GM23248 (cell line): ENCODE measurements around the gene ZSCAN9. TPM values are rescaled to one million over a fixed set of nuclear protein-coding genes. Genes with fewer than 3 reads are reported as not detected.

Experiments
- DNase-seq: peaks from one replicate; pipeline ENCODE4 v3.0.0-alpha.2; 2015
- H2AFZ ChIP-seq: fragments of 200-600 bp; sonication (generic); 2 replicates; pipeline ENCODE4 v1.6.1; 2016; ENCODE audit warnings: antibody characterized with exemption
- H3F3A ChIP-seq: fragments of 200-600 bp; sonication (generic); 2 replicates; pipeline ENCODE4 v1.6.1; 2016; ENCODE audit warnings: mild to moderate bottlenecking, antibody characterized with exemption, mixed run types; ENCODE audit not compliant: insufficient read depth
- H3K27ac ChIP-seq: fragments of 200-600 bp; sonication (generic); 2 replicates; pipeline ENCODE4 v1.5.1; 2016; ENCODE audit warnings: mild to moderate bottlenecking
- H3K27me3 ChIP-seq: fragments of 200-600 bp; sonication (generic); replicated peaks from 2 replicates; pipeline ENCODE4 v1.6.1; 2016; ENCODE audit warnings: mild to moderate bottlenecking; ENCODE audit not compliant: insufficient read depth
- H3K36me3 ChIP-seq: fragments of 200-600 bp; sonication (generic); 2 replicates; pipeline ENCODE4 v1.6.1; 2016; ENCODE audit warnings: low read depth, mild to moderate bottlenecking
- H3K4me1 ChIP-seq: fragments of 200-600 bp; sonication (generic); 2 replicates; pipeline ENCODE4 v1.6.1; 2016; ENCODE audit warnings: mild to moderate bottlenecking; ENCODE audit not compliant: insufficient read depth
- H3K4me2 ChIP-seq: fragments of 200-600 bp; sonication (generic); one replicate; pipeline ENCODE4 v1.6.1; 2016; ENCODE audit warnings: mild to moderate bottlenecking; ENCODE audit not compliant: unreplicated experiment
- H3K4me3 ChIP-seq: fragments of 200-600 bp; sonication (generic); 2 replicates; pipeline ENCODE4 v1.5.1; 2016; ENCODE audit warnings: mild to moderate bottlenecking
- H3K79me2 ChIP-seq: fragments of 200-600 bp; sonication (generic); 2 replicates; pipeline ENCODE4 v1.6.1; 2016; ENCODE audit warnings: mild to moderate bottlenecking; ENCODE audit not compliant: insufficient read depth
- H3K9ac ChIP-seq: fragments of 200-600 bp; sonication (generic); 2 replicates; pipeline ENCODE4 v1.6.1; 2016; ENCODE audit warnings: mild to moderate bottlenecking
- H3K9me2 ChIP-seq: fragments of 200-600 bp; sonication (generic); 2 replicates; pipeline ENCODE4 v1.6.1; 2016; ENCODE audit warnings: mixed run types, mild to moderate bottlenecking, moderate library complexity; ENCODE audit not compliant: insufficient read depth
- H3K9me3 ChIP-seq: fragments of 200-600 bp; sonication (generic); one replicate; pipeline ENCODE4 v1.6.1; 2017; ENCODE audit warnings: low read depth
- H4K20me1 ChIP-seq: fragments of 200-600 bp; sonication (generic); 2 replicates; pipeline ENCODE4 v1.6.0; 2016; ENCODE audit not compliant: insufficient read depth
- EZH2 ChIP-seq: fragments of 200-600 bp; sonication (generic); IDR thresholded peaks from 2 replicates; pipeline ENCODE4 v1.6.1; 2018; ENCODE audit warnings: antibody characterized with exemption, mild to moderate bottlenecking; ENCODE audit not compliant: insufficient read depth, poor library complexity, severe bottlenecking
- EZH2phosphoT487 ChIP-seq: fragments of 200-600 bp; sonication (generic); IDR thresholded peaks from 2 replicates; pipeline ENCODE4 v1.6.1; 2018; ENCODE audit warnings: antibody characterized with exemption, moderate library complexity, mild to moderate bottlenecking, low read depth; ENCODE audit not compliant: insufficient read depth
- WGBS, 2 experiments: methylation state at CpG; one replicate each; pipeline ENCODE4 v1.1.6; 2015 to 2017; ENCODE audit warnings: low lambda C conversion rate in 2 of 2, low coverage in 1 of 2; ENCODE audit errors: missing lambda C conversion rate in 2 of 2; 5-methylcytosine and 5-hydroxymethylcytosine counted together
- in situ Hi-C: fragments of 300-500 bp; cut with MboI; formaldehyde crosslinking; loops from 2 replicates; pipeline ENCODE4 v1.15.0; 2020
- polyA plus RNA-seq: library from polyadenylated mRNA; unstranded; fragments of >200 nt; fragmentation: Nextera tagmentation; extraction: Ambion mirVana; gene quantifications from 2 replicates; pipeline ENCODE4 v1.2.1, GENCODE V29; 2016
- total RNA-seq: library from RNA; depleted of rRNA; stranded (reverse); fragments of >200 nt; shearing (Covaris generic); gene quantifications from 2 replicates; pipeline ENCODE4 v1.2.3, GENCODE V29; 2014

The ZSCAN9 gene
- total and polyA plus RNA-seq, 2 experiments from 2014 or later, result 5.8 to 7.3 TPM

DNA sequence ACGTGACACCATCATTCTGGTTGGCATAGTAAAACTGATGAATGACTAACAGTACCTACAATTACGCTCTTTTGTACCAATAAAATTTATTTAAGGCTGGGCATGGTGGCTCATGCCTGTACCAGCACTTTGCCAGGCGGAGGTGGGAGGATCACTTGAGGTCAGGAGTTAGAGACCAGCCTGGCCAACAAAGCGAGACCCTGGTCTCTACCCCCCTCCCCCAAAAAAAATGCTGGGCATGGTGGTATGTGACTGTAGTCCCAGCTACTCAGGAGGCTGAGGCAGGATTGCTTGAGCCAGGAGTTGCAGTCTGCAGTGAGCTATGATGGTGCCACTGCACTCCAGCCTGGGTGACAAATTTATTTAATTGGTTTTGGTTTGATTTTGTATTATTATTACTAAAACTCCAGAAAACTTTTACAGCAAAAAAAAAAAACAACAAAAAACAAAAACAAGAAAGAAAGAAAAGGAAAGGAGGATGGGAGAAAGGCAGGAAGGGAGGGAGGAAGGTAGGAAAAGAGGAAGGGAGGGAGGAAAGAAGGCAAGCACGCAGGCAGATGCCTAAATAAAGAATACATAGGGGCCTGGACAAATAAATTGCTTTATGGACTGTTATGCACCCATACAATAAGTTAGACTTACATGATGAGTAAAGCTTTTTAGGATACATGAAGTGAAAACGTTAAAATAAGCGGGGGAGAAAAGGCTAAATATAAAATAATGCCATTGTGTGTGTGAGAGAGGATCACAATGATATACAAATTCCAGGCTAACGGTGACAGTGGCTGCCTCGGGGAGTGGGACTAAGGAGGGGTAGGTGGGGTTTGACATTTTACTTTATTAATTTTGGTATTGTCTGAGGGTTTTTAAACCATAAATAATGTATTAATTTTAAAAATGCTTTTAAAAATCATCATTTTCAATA lies 682 bp upstream of the ZSCAN9 start:
- peak overlapping the region; percentile 50 for H3K27ac ChIP-seq
- TF ChIP-seq EZH2phosphoT487, result no peak
- no peak for TF ChIP-seq EZH2
- H3K4me1 ChIP-seq, result peaks cover 15% of the 10 kb centered on the region
- no peaks in the 10 kb centered on the region for H3F3A ChIP-seq
- peak overlapping the region; percentile 84 for H3K9ac ChIP-seq
- peaks cover 26% of the 10 kb centered on the region for H3K79me2 ChIP-seq
- no peaks in the 10 kb centered on the region for H4K20me1 ChIP-seq
- H3K27me3 ChIP-seq, result no peaks in the 10 kb centered on the region
- peaks cover 8% of the 10 kb centered on the region for H3K36me3 ChIP-seq
- peak overlapping the region; percentile 96 for H2AFZ ChIP-seq
- DNase-seq, result no peak
- no peaks in the 10 kb centered on the region for H3K9me3 ChIP-seq
- peak overlapping the region; percentile 96 for H3K4me2 ChIP-seq
- WGBS, 2 experiments, result 64 to 65% methylated on average over 9 of the region's 9 CpGs
- H3K4me3 ChIP-seq, result peak overlapping the region; percentile 96
- in situ Hi-C loops, result no loop called here
- H3K9me2 ChIP-seq, result no peaks in the 10 kb centered on the region

DNA sequence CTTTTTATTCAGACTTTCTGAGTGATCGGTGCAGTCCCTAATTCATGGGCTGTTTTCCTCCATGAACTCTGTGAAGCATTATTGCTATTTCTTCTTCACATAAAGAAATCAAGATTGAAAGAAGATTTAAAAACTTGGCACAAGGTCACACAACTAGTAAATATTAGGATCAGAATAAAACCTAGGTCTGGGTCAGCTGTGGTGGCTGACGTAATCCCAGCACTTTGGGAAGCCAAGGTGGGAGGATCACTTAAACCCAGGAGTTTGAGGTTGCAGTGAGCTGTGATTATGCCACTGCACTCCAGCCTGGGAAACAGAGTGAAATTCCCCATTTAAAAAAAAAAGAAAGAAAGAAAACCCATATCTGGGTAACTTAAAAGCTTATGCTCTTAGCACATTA lies 1.4 kb downstream of the ZSCAN9 start:
- Histone ChIP-seq H3K9me3 (no peaks in the 10 kb centered on the region), H3K9ac (peak overlapping the region; percentile 84; the same call in 1 of the 2 replicates), H3K4me1 (peaks cover 15% of the 10 kb centered on the region), H3F3A (no peaks in the 10 kb centered on the region), H3K4me2 (peak overlapping the region; percentile 96), H3K9me2 (no peaks in the 10 kb centered on the region), H3K27me3 (no peaks in the 10 kb centered on the region), H2AFZ (no peak overlapping the region), H3K36me3 (peaks cover 13% of the 10 kb centered on the region), H3K27ac (no peak overlapping the region), H3K79me2 (peaks cover 26% of the 10 kb centered on the region), H4K20me1 (no peaks in the 10 kb centered on the region), H3K4me3 (peak overlapping the region; percentile 96; the same call in 1 of the 2 replicates)
- in situ Hi-C loops, result no loop called here
- 98 to 100% methylated on average over 2 of the region's 2 CpGs for WGBS, 2 experiments
- no peak for DNase-seq
- TF ChIP-seq EZH2, result no peak
- TF ChIP-seq EZH2phosphoT487, result no peak

DNA sequence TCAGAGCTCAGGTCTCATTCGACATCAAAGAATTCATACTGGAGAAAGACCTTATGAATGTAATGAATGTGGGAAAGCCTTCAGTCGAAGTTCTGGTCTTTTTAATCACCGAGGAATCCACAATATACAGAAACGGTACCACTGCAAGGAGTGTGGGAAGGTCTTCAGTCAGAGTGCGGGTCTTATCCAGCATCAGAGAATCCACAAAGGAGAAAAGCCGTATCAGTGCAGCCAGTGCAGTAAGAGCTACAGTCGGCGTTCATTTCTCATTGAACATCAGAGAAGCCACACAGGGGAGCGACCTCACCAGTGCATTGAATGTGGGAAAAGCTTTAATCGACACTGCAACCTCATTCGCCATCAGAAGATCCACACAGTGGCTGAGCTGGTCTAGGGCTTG lies 7.7 kb downstream of the ZSCAN9 start:
- H3K4me2 ChIP-seq, result no peak overlapping the region
- no peak overlapping the region for H2AFZ ChIP-seq
- H3K9me3 ChIP-seq, result no peaks in the 10 kb centered on the region
- H4K20me1 ChIP-seq, result no peaks in the 10 kb centered on the region
- in situ Hi-C loops, result no loop called here
- H3K27me3 ChIP-seq, result no peaks in the 10 kb centered on the region
- DNase-seq, result no peak
- H3K9ac ChIP-seq, result no peak overlapping the region
- no peaks in the 10 kb centered on the region for H3F3A ChIP-seq
- no peaks in the 10 kb centered on the region for H3K79me2 ChIP-seq
- 92 to 94% methylated on average over 11 of the region's 11 CpGs for WGBS, 2 experiments
- H3K27ac ChIP-seq, result no peak overlapping the region
- TF ChIP-seq EZH2, result no peak
- no peak for TF ChIP-seq EZH2phosphoT487
- peaks cover 20% of the 10 kb centered on the region for H3K36me3 ChIP-seq
- H3K9me2 ChIP-seq, result no peaks in the 10 kb centered on the region
- no peak overlapping the region for H3K4me3 ChIP-seq
- H3K4me1 ChIP-seq, result no peaks in the 10 kb centered on the region

DNA sequence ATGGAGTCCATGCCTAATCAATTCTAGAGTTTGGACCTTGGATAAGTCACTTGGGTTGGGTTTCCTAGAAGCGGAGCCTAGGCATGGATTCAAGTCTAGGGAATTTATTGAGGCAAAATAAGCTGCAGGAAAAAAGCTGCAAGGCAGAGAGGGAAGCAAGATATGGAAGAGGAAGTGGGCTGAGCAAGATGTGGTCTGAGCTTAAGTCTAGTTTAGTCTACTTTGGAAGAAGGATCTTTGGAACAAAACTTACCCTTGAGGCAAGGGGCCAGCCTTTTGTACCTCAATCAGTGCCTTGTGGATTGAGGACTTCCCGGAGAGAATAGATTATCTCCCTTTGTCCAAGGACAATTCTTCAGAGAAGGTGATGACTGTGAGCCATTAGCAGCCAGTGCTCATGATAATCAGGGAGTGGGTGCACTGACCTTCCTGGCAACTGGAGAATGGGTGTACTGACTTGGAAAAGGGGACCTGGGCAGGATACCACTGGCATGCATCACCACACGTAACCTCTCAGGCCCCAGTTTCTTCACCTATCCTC lies 10.9 kb downstream of the ZSCAN9 start:
- no peaks in the 10 kb centered on the region for H3K79me2 ChIP-seq
- no peak for TF ChIP-seq EZH2
- no peak for TF ChIP-seq EZH2phosphoT487
- 0 out of 2 replicates have a peak, but pooled peaks cover 8% of the 10 kb centered on the region for H3K36me3 ChIP-seq
- DNase-seq, result no peak
- no peaks in the 10 kb centered on the region for H3K4me1 ChIP-seq
- no peaks in the 10 kb centered on the region for H3K9me2 ChIP-seq
- no peaks in the 10 kb centered on the region for H3K27me3 ChIP-seq
- H3K27ac ChIP-seq, result no peak overlapping the region
- in situ Hi-C loops, result no loop called here
- H3F3A ChIP-seq, result no peaks in the 10 kb centered on the region
- no peak overlapping the region for H3K9ac ChIP-seq
- no peak overlapping the region for H2AFZ ChIP-seq
- no peak overlapping the region for H3K4me2 ChIP-seq
- WGBS, 2 experiments, result 98 to 100% methylated on average over 3 of the region's 3 CpGs
- no peaks in the 10 kb centered on the region for H4K20me1 ChIP-seq
- H3K9me3 ChIP-seq, result no peaks in the 10 kb centered on the region
- no peak overlapping the region for H3K4me3 ChIP-seq
